ENCODE measurements around the gene VASN.
"Not testable (repeated sequence)": the region's sequence is repeated elsewhere in the genome, so short reads cannot be mapped to it uniquely, and the experiment has no call there.

Gene VASN

GRCh38 chr16:4385066-4385788, 13.6 kb downstream of the VASN start:
- no peak for DNase-seq (ENCODE audit: low read depth in 2 of 2)

- no peak for DNase-seq (ENCODE audit: low read depth in 2 of 2)
Observed at GRCh38 chr16:4385789-4386450, 14.3 kb downstream of the VASN start.

- DNase-seq (ENCODE audit: low read depth in 2 of 2) = no peak
Observed at GRCh38 chr16:4386451-4386805, 14.8 kb downstream of the VASN start.

GRCh38 chr16:4386951-4387565, 15.4 kb downstream of the VASN start:
- DNase-seq (ENCODE audit: low read depth in 2 of 2) = no peak

- no peak for DNase-seq (ENCODE audit: low read depth in 2 of 2)
Observed at GRCh38 chr16:4387781-4388180, 16.1 kb downstream of the VASN start.

- DNase-seq (ENCODE audit: low read depth in 2 of 2) = no peak
Observed at GRCh38 chr16:4388271-4389021, 16.8 kb downstream of the VASN start.

GRCh38 chr16:4389051-4389955, 17.7 kb downstream of the VASN start:
- no peak for DNase-seq (ENCODE audit: low read depth in 2 of 2)

GRCh38 chr16:4390266-4391260, 18.9 kb downstream of the VASN start:
- DNase-seq (ENCODE audit: low read depth in 2 of 2) = no peak

- no peak for DNase-seq (ENCODE audit: low read depth in 2 of 2)
Observed at GRCh38 chr16:4391631-4392381, 20.2 kb downstream of the VASN start.

- DNase-seq (ENCODE audit: low read depth in 2 of 2) = no peak
Observed at GRCh38 chr16:4392382-4393239, 21.0 kb downstream of the VASN start.

- DNase-seq (ENCODE audit: low read depth in 2 of 2) = no peak
Observed at GRCh38 chr16:4393240-4393600, 21.6 kb downstream of the VASN start.

GRCh38 chr16:4393850-4394249, 22.2 kb downstream of the VASN start:
- DNase-seq (ENCODE audit: low read depth in 2 of 2) = not testable (repeated sequence)

- DNase-seq (ENCODE audit: low read depth in 2 of 2) = no peak
Observed at GRCh38 chr16:4395055-4395726, 23.5 kb downstream of the VASN start.

GRCh38 chr16:4399001-4399730, 27.5 kb downstream of the VASN start:
- DNase-seq (ENCODE audit: low read depth in 2 of 2) = no peak

GRCh38 chr16:4401094-4401501, 29.4 kb downstream of the VASN start:
- no peak for DNase-seq (ENCODE audit: low read depth in 2 of 2)

GRCh38 chr16:4401510-4401909, 29.9 kb downstream of the VASN start:
- no peak for DNase-seq (ENCODE audit: low read depth in 2 of 2)

- DNase-seq (ENCODE audit: low read depth in 2 of 2) = peak in 1 of 2 donors; percentile 38
Observed at GRCh38 chr16:4402439-4403132, 30.9 kb downstream of the VASN start.
